HUES64 (cell line): ENCODE measurements around the gene CATSPERE.

Experiments used
- H3K27ac ChIP-seq: 2 replicates; pipeline ENCODE4 v1.7.0; 2013; ENCODE audit warnings: low read depth, low read length, inconsistent platforms
- H3K27me3 ChIP-seq: 2 replicates; pipeline ENCODE4 v1.6.1; 2013; ENCODE audit warnings: mild to moderate bottlenecking, low read length; ENCODE audit not compliant: insufficient read depth
- H3K36me3 ChIP-seq: 2 replicates; pipeline ENCODE4 v1.6.1; 2013; ENCODE audit warnings: mild to moderate bottlenecking, low read length; ENCODE audit not compliant: insufficient read depth
- H3K4me1 ChIP-seq: 2 replicates; pipeline ENCODE4 v1.6.1; 2013; ENCODE audit warnings: mild to moderate bottlenecking, low read length, moderate library complexity; ENCODE audit not compliant: insufficient read depth
- H3K4me3 ChIP-seq: 2 replicates; pipeline ENCODE4 v1.5.1; 2013; ENCODE audit warnings: mild to moderate bottlenecking, low read length, moderate library complexity
- H3K9ac ChIP-seq: 2 replicates; pipeline ENCODE4 v1.6.1; 2013; ENCODE audit warnings: mild to moderate bottlenecking, low read depth, low read length
- H3K9me3 ChIP-seq: 2 replicates; pipeline ENCODE4 v1.6.1; 2013; ENCODE audit warnings: low read depth, low read length; ENCODE audit not compliant: insufficient read depth
- WGBS: fragments of 150-250, 120-280 bp; methylation state at CpG from one replicate; pipeline ENCODE4 v1.1.7; 2013; ENCODE audit warnings: missing lambda C conversion rate; 5-methylcytosine and 5-hydroxymethylcytosine counted together

The CATSPERE gene

GRCh38 chr1:244599937-244600350 is 138.9 kb downstream of the CATSPERE start:
- Histone ChIP-seq H3K27me3 (no peaks in the 10 kb centered on the region), H3K9me3 (no peaks in the 10 kb centered on the region), H3K27ac (no peak overlapping the region), H3K4me3 (no peak overlapping the region), H3K36me3 (no peaks in the 10 kb centered on the region), H3K9ac (no peak overlapping the region), H3K4me1 (peaks cover 8% of the 10 kb centered on the region; the same call in 1 of the 2 replicates)
- 78% methylated on average over 7 of the region's 7 CpGs for WGBS

- no peak overlapping the region for H3K4me3 ChIP-seq
- no peaks in the 10 kb centered on the region for H3K9me3 ChIP-seq
- H3K27me3 ChIP-seq: no peaks in the 10 kb centered on the region
- no peak overlapping the region for H3K27ac ChIP-seq
- no peak overlapping the region for H3K9ac ChIP-seq
- H3K36me3 ChIP-seq: no peaks in the 10 kb centered on the region
- peaks cover 8% of the 10 kb centered on the region; the same call in 1 of the 2 replicates for H3K4me1 ChIP-seq
- 93% methylated on average over 7 of the region's 8 CpGs for WGBS
Measured at GRCh38 chr1:244601336-244601735, 140.3 kb downstream of the CATSPERE start.

- Histone ChIP-seq H3K27ac (no peak overlapping the region), H3K9me3 (no peaks in the 10 kb centered on the region), H3K9ac (no peak overlapping the region), H3K4me1 (peaks cover 8% of the 10 kb centered on the region; the same call in 1 of the 2 replicates), H3K36me3 (no peaks in the 10 kb centered on the region), H3K27me3 (no peaks in the 10 kb centered on the region), H3K4me3 (no peak overlapping the region)
Measured at GRCh38 chr1:244603498-244603897, 142.4 kb downstream of the CATSPERE start.

- 91% methylated on average over 5 of the region's 6 CpGs for WGBS
- H3K4me1 ChIP-seq: no peaks in the 10 kb centered on the region
- H3K9me3 ChIP-seq: no peaks in the 10 kb centered on the region
- no peak overlapping the region for H3K27ac ChIP-seq
- H3K4me3 ChIP-seq: no peak overlapping the region
- no peaks in the 10 kb centered on the region for H3K27me3 ChIP-seq
- no peaks in the 10 kb centered on the region for H3K36me3 ChIP-seq
- no peak overlapping the region for H3K9ac ChIP-seq
Measured at GRCh38 chr1:244605835-244606370, 144.8 kb downstream of the CATSPERE start.

- 90% methylated on average over 9 of the region's 9 CpGs for WGBS
- no peaks in the 10 kb centered on the region for H3K36me3 ChIP-seq
- no peak overlapping the region for H3K27ac ChIP-seq
- H3K27me3 ChIP-seq: no peaks in the 10 kb centered on the region
- peaks cover 10% of the 10 kb centered on the region for H3K4me1 ChIP-seq
- no peak overlapping the region for H3K4me3 ChIP-seq
- H3K9ac ChIP-seq: no peak overlapping the region
- H3K9me3 ChIP-seq: no peaks in the 10 kb centered on the region
Measured at GRCh38 chr1:244614113-244614836, 153.2 kb downstream of the CATSPERE start.

GRCh38 chr1:244614879-244615278 is 153.8 kb downstream of the CATSPERE start:
- Histone ChIP-seq H3K9ac (no peak overlapping the region), H3K27ac (no peak overlapping the region), H3K9me3 (no peaks in the 10 kb centered on the region), H3K4me1 (peaks cover 10% of the 10 kb centered on the region), H3K36me3 (no peaks in the 10 kb centered on the region), H3K4me3 (no peak overlapping the region), H3K27me3 (no peaks in the 10 kb centered on the region)
- WGBS: 53% methylated on average over 3 of the region's 3 CpGs

GRCh38 chr1:244615301-244615700 is 154.2 kb downstream of the CATSPERE start:
- H3K9me3 ChIP-seq: no peaks in the 10 kb centered on the region
- H3K9ac ChIP-seq: no peak overlapping the region
- no peaks in the 10 kb centered on the region for H3K36me3 ChIP-seq
- 94% methylated on average over 6 of the region's 6 CpGs for WGBS
- H3K4me3 ChIP-seq: no peak overlapping the region
- H3K27ac ChIP-seq: no peak overlapping the region
- H3K27me3 ChIP-seq: no peaks in the 10 kb centered on the region
- peaks cover 10% of the 10 kb centered on the region for H3K4me1 ChIP-seq

GRCh38 chr1:244626709-244627108 is 165.6 kb downstream of the CATSPERE start:
- Histone ChIP-seq H3K4me1 (no peaks in the 10 kb centered on the region), H3K9ac (no peak overlapping the region), H3K9me3 (no peaks in the 10 kb centered on the region), H3K4me3 (no peak overlapping the region), H3K27ac (no peak overlapping the region), H3K36me3 (no peaks in the 10 kb centered on the region), H3K27me3 (no peaks in the 10 kb centered on the region)
- WGBS: 95% methylated on average over 4 of the region's 4 CpGs

- Histone ChIP-seq H3K4me1 (no peaks in the 10 kb centered on the region), H3K9ac (no peak overlapping the region), H3K27ac (no peak overlapping the region), H3K27me3 (no peaks in the 10 kb centered on the region), H3K36me3 (no peaks in the 10 kb centered on the region), H3K4me3 (no peak overlapping the region), H3K9me3 (no peaks in the 10 kb centered on the region)
- 92% methylated on average over 5 of the region's 5 CpGs for WGBS
Measured at GRCh38 chr1:244628789-244629188, 167.7 kb downstream of the CATSPERE start.

- H3K4me1 ChIP-seq: no peaks in the 10 kb centered on the region
- H3K9ac ChIP-seq: no peak overlapping the region
- H3K27me3 ChIP-seq: no peaks in the 10 kb centered on the region
- H3K9me3 ChIP-seq: no peaks in the 10 kb centered on the region
- H3K4me3 ChIP-seq: no peak overlapping the region
- no peak overlapping the region for H3K27ac ChIP-seq
- H3K36me3 ChIP-seq: no peaks in the 10 kb centered on the region
Measured at GRCh38 chr1:244633140-244633539, 172.1 kb downstream of the CATSPERE start.

- no peak overlapping the region for H3K4me3 ChIP-seq
- H3K9ac ChIP-seq: no peak overlapping the region
- no peaks in the 10 kb centered on the region for H3K9me3 ChIP-seq
- H3K27me3 ChIP-seq: no peaks in the 10 kb centered on the region
- H3K36me3 ChIP-seq: no peaks in the 10 kb centered on the region
- 92% methylated on average over 6 of the region's 6 CpGs for whole genome bisulfite sequencing
- H3K27ac ChIP-seq: no peak overlapping the region
- no peaks in the 10 kb centered on the region for H3K4me1 ChIP-seq
Measured at GRCh38 chr1:244634546-244634945, 173.5 kb downstream of the CATSPERE start.
